D341Med (cell line): ENCODE measurements around the gene FRAS1.

Source experiments
- DNase-seq: peaks from one replicate; pipeline ENCODE4 v3.0.0; 2012; ENCODE audit warnings: low spot score

FRAS1 gene

GRCh38 chr4:78369679-78370078, 312.6 kb downstream of the FRAS1 start:
- DNase-seq, result no peak

GRCh38 chr4:78370631-78371372, 313.7 kb downstream of the FRAS1 start:
- DNase-seq, result no peak

GRCh38 chr4:78372355-78372988, 315.3 kb downstream of the FRAS1 start:
- no peak for DNase-seq

GRCh38 chr4:78377555-78377954, 320.4 kb downstream of the FRAS1 start:
- DNase-seq, result no peak

- DNase-seq, result no peak
Observed at GRCh38 chr4:78379040-78379439, 321.9 kb downstream of the FRAS1 start.

- no peak for DNase-seq
Observed at GRCh38 chr4:78379991-78380729, 323.0 kb downstream of the FRAS1 start.

GRCh38 chr4:78386679-78387078, 329.6 kb downstream of the FRAS1 start:
- DNase-seq, result no peak

- DNase-seq, result no peak
Observed at GRCh38 chr4:78395642-78396041, 338.5 kb downstream of the FRAS1 start.

GRCh38 chr4:78396613-78397291, 339.6 kb downstream of the FRAS1 start:
- no peak for DNase-seq

GRCh38 chr4:78397292-78397630, 340.1 kb downstream of the FRAS1 start:
- DNase-seq, result no peak

- no peak for DNase-seq
Observed at GRCh38 chr4:78409612-78410202, 352.6 kb downstream of the FRAS1 start.

- no peak for DNase-seq
Observed at GRCh38 chr4:78410225-78410624, 353.1 kb downstream of the FRAS1 start.

GRCh38 chr4:78410676-78411075, 353.6 kb downstream of the FRAS1 start:
- no peak for DNase-seq

GRCh38 chr4:78414116-78414515, 357.0 kb downstream of the FRAS1 start:
- no peak for DNase-seq

- no peak for DNase-seq
Observed at GRCh38 chr4:78417603-78418002, 360.5 kb downstream of the FRAS1 start.

GRCh38 chr4:78418406-78418805, 361.3 kb downstream of the FRAS1 start:
- no peak for DNase-seq

- no peak for DNase-seq
Observed at GRCh38 chr4:78423790-78424189, 366.7 kb downstream of the FRAS1 start.

GRCh38 chr4:78424461-78424860, 367.3 kb downstream of the FRAS1 start:
- DNase-seq, result no peak

- DNase-seq, result no peak
Observed at GRCh38 chr4:78426972-78427371, 369.8 kb downstream of the FRAS1 start.

- no peak for DNase-seq
Observed at GRCh38 chr4:78428996-78429395, 371.9 kb downstream of the FRAS1 start.

GRCh38 chr4:78432896-78433295, 375.8 kb downstream of the FRAS1 start:
- DNase-seq, result no peak

- DNase-seq, result no peak
Observed at GRCh38 chr4:78437608-78438088, 380.5 kb downstream of the FRAS1 start.
